ENCODE measurements around the gene ATG5. TPM values are rescaled to one million over a fixed set of nuclear protein-coding genes. Genes with fewer than 3 reads are reported as not detected.
"Not testable (repeated sequence)": the region's sequence is repeated elsewhere in the genome, so short reads cannot be mapped to it uniquely, and the experiment has no call there.

ATG5 gene
- polyA plus RNA-seq, 1 of the 3 experiments (the other 2 are of a cell fraction): 15.5 TPM

GRCh38 chr6:106154326-106154725, 171.2 kb downstream of the ATG5 start:
- Histone ChIP-seq H3K36me3 (replicated peaks in 1 of 2; ENCODE audit: control insufficient read depth in 1 of 2, insufficient read depth in 2 of 2, low read length in 1 of 2) (no peaks in the 10 kb centered on the region), H3K4me3 (ENCODE audit: low read depth in 2 of 2, low read length in 1 of 2) (no peak overlapping the region), H3K9me3 (no peaks in the 10 kb centered on the region), H3K27ac (ENCODE audit: low read depth in 2 of 2, low read length in 1 of 2) (no peak overlapping the region), H3K9ac (no peak overlapping the region), H3K4me1 (ENCODE audit: control insufficient read depth in 1 of 2, insufficient read depth in 2 of 2, low read depth in 1 of 2, low read length in 1 of 2) (peaks cover 9 to 11% of the 10 kb centered on the region in 2 experiments; a peak in 3 of 4 replicates), H3K4me2 (no peak overlapping the region), H3K9me2 (no peaks in the 10 kb centered on the region), H3K27me3 (ENCODE audit: insufficient read depth) (no peaks in the 10 kb centered on the region), H3F3A (replicated peaks; ENCODE audit: insufficient read depth) (peaks cover 8% of the 10 kb centered on the region), H4K20me1 (ENCODE audit: insufficient read depth) (no peaks in the 10 kb centered on the region), H2AFZ (ENCODE audit: low read depth) (no peak overlapping the region), H3K79me2 (ENCODE audit: insufficient read depth) (no peaks in the 10 kb centered on the region)
- ChIA-PET CTCF (no interaction called here), POLR2A (no interaction called here)
- WGBS (ENCODE audit: low lambda C conversion rate): 93% methylated on average over 8 of the region's 8 CpGs
- DNase-seq: no peak
- TF ChIP-seq TEAD4 (IDR thresholded peaks at IDR 0.05; ENCODE audit: borderline replicate concordance, insufficient read depth): no peak

DNA sequence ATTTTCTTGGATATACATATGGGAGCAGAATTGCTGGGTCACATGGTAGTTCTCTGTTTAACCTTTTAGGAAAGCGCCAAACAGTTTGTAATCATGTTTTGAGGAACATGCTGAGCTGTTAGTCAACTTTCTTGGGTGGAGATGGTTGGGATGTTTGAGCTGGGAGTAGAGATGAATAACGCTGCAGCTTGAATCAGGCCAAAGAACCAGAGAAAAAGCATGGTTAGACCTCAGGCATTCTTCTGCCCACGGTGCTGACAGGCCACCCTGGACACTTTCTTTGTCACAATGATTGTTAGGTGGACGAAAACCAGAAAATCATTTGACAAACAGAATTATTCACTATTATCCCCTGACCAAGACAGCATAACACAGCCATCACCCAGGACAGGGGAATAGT, 172.6 kb downstream of the ATG5 start:
- no peaks in the 10 kb centered on the region for H3K27me3 ChIP-seq (ENCODE audit: insufficient read depth)
- H3K9me3 ChIP-seq: no peaks in the 10 kb centered on the region
- no peaks in the 10 kb centered on the region for H3F3A ChIP-seq (replicated peaks; ENCODE audit: insufficient read depth)
- peaks cover 0 to 9% of the 10 kb centered on the region in 2 experiments; a peak in 1 of 4 replicates for H3K4me1 ChIP-seq (ENCODE audit: control insufficient read depth in 1 of 2, insufficient read depth in 2 of 2, low read depth in 1 of 2, low read length in 1 of 2)
- no peaks in the 10 kb centered on the region for H4K20me1 ChIP-seq (ENCODE audit: insufficient read depth)
- no peak for DNase-seq
- no peaks in the 10 kb centered on the region for H3K79me2 ChIP-seq (ENCODE audit: insufficient read depth)
- ChIA-PET POLR2A (no interaction called here), CTCF (no interaction called here)
- WGBS (ENCODE audit: low lambda C conversion rate): 79% methylated on average over 4 of the region's 4 CpGs
- H2AFZ ChIP-seq (ENCODE audit: low read depth): no peak overlapping the region
- H3K36me3 ChIP-seq (replicated peaks in 1 of 2; ENCODE audit: control insufficient read depth in 1 of 2, insufficient read depth in 2 of 2, low read length in 1 of 2): no peaks in the 10 kb centered on the region
- no peak overlapping the region for H3K27ac ChIP-seq (ENCODE audit: low read depth in 2 of 2, low read length in 1 of 2)
- no peaks in the 10 kb centered on the region for H3K9me2 ChIP-seq
- no peak overlapping the region for H3K9ac ChIP-seq
- no peak overlapping the region for H3K4me2 ChIP-seq
- TF ChIP-seq RAD21 (IDR thresholded peaks at IDR 0.05; ENCODE audit: low read length): no peak
- TF ChIP-seq PBX3 (IDR thresholded peaks at IDR 0.05): peak; percentile 25; the same call in 1 of the 2 replicates
- peak; percentile 43; the same call in 1 of the 2 replicates for TF ChIP-seq TCF12 (IDR thresholded peaks at IDR 0.05)
- no peak for TF ChIP-seq MXI1 (IDR thresholded peaks at IDR 0.05; ENCODE audit: low read depth, low read length)
- H3K4me3 ChIP-seq (ENCODE audit: low read depth in 2 of 2, low read length in 1 of 2): no peak overlapping the region

- H4K20me1 ChIP-seq (ENCODE audit: insufficient read depth); POLR2A ChIA-PET; H3K4me1 ChIP-seq (ENCODE audit: control insufficient read depth in 1 of 2, insufficient read depth in 2 of 2, low read depth in 1 of 2, low read length in 1 of 2); H3K27ac ChIP-seq (ENCODE audit: low read depth in 2 of 2, low read length in 1 of 2); H3K9ac ChIP-seq; H3K36me3 ChIP-seq (replicated peaks in 1 of 2; ENCODE audit: control insufficient read depth in 1 of 2, insufficient read depth in 2 of 2, low read length in 1 of 2); CTCF ChIA-PET; H2AFZ ChIP-seq (ENCODE audit: low read depth); H3K79me2 ChIP-seq (ENCODE audit: insufficient read depth); H3K4me3 ChIP-seq (ENCODE audit: low read depth in 2 of 2, low read length in 1 of 2); H3K27me3 ChIP-seq (ENCODE audit: insufficient read depth); H3F3A ChIP-seq (replicated peaks; ENCODE audit: insufficient read depth); H3K9me3 ChIP-seq; H3K4me2 ChIP-seq; H3K9me2 ChIP-seq; DNase-seq: not testable (repeated sequence)
- 65% methylated on average over 3 of the region's 3 CpGs for WGBS (ENCODE audit: low lambda C conversion rate)
Observed at GRCh38 chr6:106152476-106152875, 173.1 kb downstream of the ATG5 start.

Measured in SK-N-SH (cell line).